ENCODE measurements around the gene CDHR1. TPM values are rescaled to one million over a fixed set of nuclear protein-coding genes. Genes with fewer than 3 reads are reported as not detected.

Gene CDHR1
- total RNA-seq, 1 experiment from 2014 or later = 0.39 TPM

DNA sequence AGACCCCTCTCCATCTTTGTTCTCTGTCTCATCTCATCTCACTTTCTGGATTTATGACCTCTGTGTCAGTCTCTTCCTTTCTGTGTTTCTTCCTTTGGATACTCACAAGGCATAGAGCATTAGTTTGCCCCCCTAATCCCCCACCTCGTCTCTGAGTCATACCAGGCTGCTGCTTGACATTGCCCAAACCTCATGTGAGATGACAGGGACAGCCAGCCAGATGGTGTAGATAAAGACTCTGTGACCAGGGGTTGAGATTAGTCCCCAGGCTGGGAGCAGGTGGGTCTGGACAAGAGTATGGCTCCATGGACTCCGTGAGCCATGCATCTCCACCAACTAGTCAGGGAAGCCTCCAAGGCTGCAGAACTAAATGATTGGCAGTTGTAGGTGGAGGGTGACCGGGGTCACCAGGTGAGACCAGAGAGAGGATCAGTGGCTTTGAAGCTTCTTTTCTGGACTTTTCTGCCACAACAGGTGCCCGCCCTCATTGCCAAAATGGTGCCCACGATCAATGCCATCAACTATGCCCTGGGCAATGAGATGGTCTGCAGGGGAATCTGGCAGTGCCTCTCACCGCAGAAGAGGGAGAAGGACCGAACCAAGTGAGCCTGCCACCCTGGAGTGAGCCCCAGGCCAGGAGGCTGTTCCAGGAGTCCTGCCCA lies 63.8 kb downstream of the CDHR1 start:
- no peak overlapping the region for H3K27ac ChIP-seq (ENCODE audit: low read length)
- TF ChIP-seq, protein P1, sequence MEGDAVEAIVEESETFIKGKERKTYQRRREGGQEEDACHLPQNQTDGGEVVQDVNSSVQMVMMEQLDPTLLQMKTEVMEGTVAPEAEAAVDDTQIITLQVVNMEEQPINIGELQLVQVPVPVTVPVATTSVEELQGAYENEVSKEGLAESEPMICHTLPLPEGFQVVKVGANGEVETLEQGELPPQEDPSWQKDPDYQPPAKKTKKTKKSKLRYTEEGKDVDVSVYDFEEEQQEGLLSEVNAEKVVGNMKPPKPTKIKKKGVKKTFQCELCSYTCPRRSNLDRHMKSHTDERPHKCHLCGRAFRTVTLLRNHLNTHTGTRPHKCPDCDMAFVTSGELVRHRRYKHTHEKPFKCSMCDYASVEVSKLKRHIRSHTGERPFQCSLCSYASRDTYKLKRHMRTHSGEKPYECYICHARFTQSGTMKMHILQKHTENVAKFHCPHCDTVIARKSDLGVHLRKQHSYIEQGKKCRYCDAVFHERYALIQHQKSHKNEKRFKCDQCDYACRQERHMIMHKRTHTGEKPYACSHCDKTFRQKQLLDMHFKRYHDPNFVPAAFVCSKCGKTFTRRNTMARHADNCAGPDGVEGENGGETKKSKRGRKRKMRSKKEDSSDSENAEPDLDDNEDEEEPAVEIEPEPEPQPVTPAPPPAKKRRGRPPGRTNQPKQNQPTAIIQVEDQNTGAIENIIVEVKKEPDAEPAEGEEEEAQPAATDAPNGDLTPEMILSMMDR (IDR thresholded peaks at IDR 0.05) = no peak
- TF ChIP-seq SIN3A (IDR thresholded peaks at IDR 0.05; ENCODE audit: borderline replicate concordance, insufficient read depth, low read depth, low read length) (no peak), TCF7L2 (IDR thresholded peaks at IDR 0.05; ENCODE audit: low read depth, low read length) (no peak), POLR2AphosphoS5 (IDR thresholded peaks at IDR 0.05; ENCODE audit: low read depth, low read length) (no peak)
- TF ChIP-seq, protein P2, sequence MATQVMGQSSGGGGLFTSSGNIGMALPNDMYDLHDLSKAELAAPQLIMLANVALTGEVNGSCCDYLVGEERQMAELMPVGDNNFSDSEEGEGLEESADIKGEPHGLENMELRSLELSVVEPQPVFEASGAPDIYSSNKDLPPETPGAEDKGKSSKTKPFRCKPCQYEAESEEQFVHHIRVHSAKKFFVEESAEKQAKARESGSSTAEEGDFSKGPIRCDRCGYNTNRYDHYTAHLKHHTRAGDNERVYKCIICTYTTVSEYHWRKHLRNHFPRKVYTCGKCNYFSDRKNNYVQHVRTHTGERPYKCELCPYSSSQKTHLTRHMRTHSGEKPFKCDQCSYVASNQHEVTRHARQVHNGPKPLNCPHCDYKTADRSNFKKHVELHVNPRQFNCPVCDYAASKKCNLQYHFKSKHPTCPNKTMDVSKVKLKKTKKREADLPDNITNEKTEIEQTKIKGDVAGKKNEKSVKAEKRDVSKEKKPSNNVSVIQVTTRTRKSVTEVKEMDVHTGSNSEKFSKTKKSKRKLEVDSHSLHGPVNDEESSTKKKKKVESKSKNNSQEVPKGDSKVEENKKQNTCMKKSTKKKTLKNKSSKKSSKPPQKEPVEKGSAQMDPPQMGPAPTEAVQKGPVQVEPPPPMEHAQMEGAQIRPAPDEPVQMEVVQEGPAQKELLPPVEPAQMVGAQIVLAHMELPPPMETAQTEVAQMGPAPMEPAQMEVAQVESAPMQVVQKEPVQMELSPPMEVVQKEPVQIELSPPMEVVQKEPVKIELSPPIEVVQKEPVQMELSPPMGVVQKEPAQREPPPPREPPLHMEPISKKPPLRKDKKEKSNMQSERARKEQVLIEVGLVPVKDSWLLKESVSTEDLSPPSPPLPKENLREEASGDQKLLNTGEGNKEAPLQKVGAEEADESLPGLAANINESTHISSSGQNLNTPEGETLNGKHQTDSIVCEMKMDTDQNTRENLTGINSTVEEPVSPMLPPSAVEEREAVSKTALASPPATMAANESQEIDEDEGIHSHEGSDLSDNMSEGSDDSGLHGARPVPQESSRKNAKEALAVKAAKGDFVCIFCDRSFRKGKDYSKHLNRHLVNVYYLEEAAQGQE (IDR thresholded peaks at IDR 0.05; ENCODE audit: insufficient read depth in 1 of 2, low read depth in 2 of 2, low read length in 1 of 2) = no peak
- no TSS peak for BruUV-seq (replicated peaks)
- POLR2A ChIA-PET = no interaction called here
- H3K4me1 ChIP-seq (ENCODE audit: control insufficient read depth, insufficient read depth, low read length) = no peaks in the 10 kb centered on the region
- H3K4me3 ChIP-seq (ENCODE audit: low read depth in 2 of 2, low read length in 2 of 2) = no peak overlapping the region
- CTCF ChIA-PET = no interaction called here
- in situ Hi-C loops (cut with HindIII; ENCODE audit: low pct_unique_long_range_greater_than_20kb, low sequenced_read_pairs) (no loop called here), intact Hi-C loops (cut with micrococcal nuclease; ENCODE audit: unreplicated experiment) (no loop called here)
- no peaks in the 10 kb centered on the region for H3K9me3 ChIP-seq (ENCODE audit: control insufficient read depth, insufficient read depth, low read depth, low read length)
- no peaks in the 10 kb centered on the region; the same call in 1 of the 2 replicates for H3K27me3 ChIP-seq (ENCODE audit: control insufficient read depth, insufficient read depth, low read length)
- DNase-seq (ENCODE audit: low read depth, low spot score) (no peak), ATAC-seq (no peak)
- no peaks in the 10 kb centered on the region for H3K36me3 ChIP-seq (ENCODE audit: control insufficient read depth, insufficient read depth, low read length)

DNA sequence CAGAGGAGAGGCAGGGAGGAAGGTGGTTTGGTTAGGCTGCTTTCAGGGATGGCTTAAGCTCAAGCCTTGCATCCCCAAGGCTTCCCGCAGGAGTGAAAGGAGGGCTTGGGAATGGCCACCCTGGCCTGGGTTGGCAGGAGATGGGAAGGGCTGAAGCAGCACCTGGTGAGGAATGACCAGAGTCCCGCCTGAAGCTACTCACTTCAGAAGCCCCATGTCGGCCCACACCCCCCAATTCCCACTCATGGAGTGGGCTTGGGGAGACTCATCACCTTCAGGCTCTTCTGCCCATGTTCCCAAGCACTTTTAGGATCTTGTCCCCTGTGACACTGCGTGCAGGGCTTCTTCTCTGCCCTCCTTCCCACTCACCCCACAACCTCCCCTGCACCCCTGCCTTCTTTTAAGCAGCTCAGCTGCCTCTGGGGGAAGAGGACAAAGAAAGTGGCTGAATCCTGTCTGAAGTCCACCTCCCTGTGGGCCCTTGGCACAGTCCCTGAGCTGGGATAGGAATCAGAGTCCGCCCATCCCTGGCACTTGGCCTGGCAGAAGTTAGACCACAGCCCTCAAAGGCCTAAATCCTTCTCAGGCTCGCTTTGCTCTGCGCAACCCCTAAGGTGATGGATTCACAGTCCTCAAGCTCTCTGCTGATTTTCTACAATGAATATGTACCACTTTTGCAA lies 67.0 kb downstream of the CDHR1 start:
- H3K9me3 ChIP-seq (ENCODE audit: control insufficient read depth, insufficient read depth, low read depth, low read length) = no peaks in the 10 kb centered on the region
- H3K27ac ChIP-seq (ENCODE audit: low read length) = no peak overlapping the region
- H3K36me3 ChIP-seq (ENCODE audit: control insufficient read depth, insufficient read depth, low read length) = no peaks in the 10 kb centered on the region
- H3K4me1 ChIP-seq (ENCODE audit: control insufficient read depth, insufficient read depth, low read length) = no peaks in the 10 kb centered on the region
- no TSS peak for BruUV-seq (replicated peaks)
- ATAC-seq (no peak), DNase-seq (ENCODE audit: low read depth, low spot score) (no peak)
- ChIA-PET POLR2A (no interaction called here), CTCF (interaction anchor here (0.6 kb wide), 1 partner anchor 52 kb away, joined by 3 read pairs; no protein-coding TSS in a partner anchor)
- intact Hi-C loops (cut with micrococcal nuclease; ENCODE audit: unreplicated experiment) = loop anchor here (5.0 kb wide), 1 partner anchor 101 kb away; no protein-coding TSS in a partner anchor
- in situ Hi-C loops (cut with HindIII; ENCODE audit: low pct_unique_long_range_greater_than_20kb, low sequenced_read_pairs) = no loop called here
- H3K27me3 ChIP-seq (ENCODE audit: control insufficient read depth, insufficient read depth, low read length) = peaks cover 3% of the 10 kb centered on the region; the same call in 1 of the 2 replicates
- TF ChIP-seq POLR2AphosphoS5 (IDR thresholded peaks at IDR 0.05; ENCODE audit: low read depth, low read length) (no peak), TCF7L2 (IDR thresholded peaks at IDR 0.05; ENCODE audit: low read depth, low read length) (no peak), SIN3A (IDR thresholded peaks at IDR 0.05; ENCODE audit: borderline replicate concordance, insufficient read depth, low read depth, low read length) (no peak)
- TF ChIP-seq, protein P2 (IDR thresholded peaks at IDR 0.05; ENCODE audit: insufficient read depth in 1 of 2, low read depth in 2 of 2, low read length in 1 of 2) = no peak
- TF ChIP-seq, protein P1 (IDR thresholded peaks at IDR 0.05) = no peak
- no peak overlapping the region for H3K4me3 ChIP-seq (ENCODE audit: low read depth in 2 of 2, low read length in 2 of 2)

Measured in Panc1 (cell line).